Brain pericyte (primary cell): ENCODE data around the gene ASB15.
"Not testable (repeated sequence)": the region's sequence is repeated elsewhere in the genome, so short reads cannot be mapped to it uniquely, and the experiment has no call there.

Experiments
- DNase-seq: peaks from one replicate; pipeline ENCODE4 v3.0.0-alpha.2; 2012; ENCODE audit warnings: low read depth, low spot score

ASB15 gene

GRCh38 chr7:123601530-123601929, at the start of gene ASB15:
TSS of gene ASB15 (plus strand) at chr7:123601821. CDS start at chr7:123614503, 12,682 bp downstream.
- no peak for DNase-seq

- not testable (repeated sequence) for DNase-seq
Measured at GRCh38 chr7:123552134-123552533, 49.5 kb upstream of the ASB15 start.

DNA sequence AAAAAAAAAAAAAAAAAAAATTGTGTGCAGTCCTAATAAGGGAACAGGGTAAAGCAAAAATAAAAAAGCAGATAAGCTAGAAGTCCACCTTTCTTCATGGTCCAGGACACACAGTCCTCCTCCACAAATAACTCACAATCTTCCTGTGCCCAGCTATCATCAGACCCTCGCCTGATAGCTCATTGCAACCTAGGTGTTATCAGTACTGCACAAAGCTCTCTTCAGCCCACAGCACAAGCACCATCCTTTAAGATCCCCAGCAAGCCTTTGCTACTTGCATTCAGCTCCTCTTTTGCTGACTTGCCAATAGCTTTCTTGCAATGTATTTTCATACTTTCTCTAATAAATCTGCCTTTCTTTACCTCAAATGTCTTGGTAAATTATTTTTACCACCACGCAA, 49.0 kb upstream of the ASB15 start:
- DNase-seq: no peak

- no peak for DNase-seq
Measured at GRCh38 chr7:123553159-123553558, 48.5 kb upstream of the ASB15 start.

GRCh38 chr7:123555484-123555883, 46.1 kb upstream of the ASB15 start:
- DNase-seq: no peak

GRCh38 chr7:123557016-123557397, 44.6 kb upstream of the ASB15 start:
- no peak for DNase-seq

DNA sequence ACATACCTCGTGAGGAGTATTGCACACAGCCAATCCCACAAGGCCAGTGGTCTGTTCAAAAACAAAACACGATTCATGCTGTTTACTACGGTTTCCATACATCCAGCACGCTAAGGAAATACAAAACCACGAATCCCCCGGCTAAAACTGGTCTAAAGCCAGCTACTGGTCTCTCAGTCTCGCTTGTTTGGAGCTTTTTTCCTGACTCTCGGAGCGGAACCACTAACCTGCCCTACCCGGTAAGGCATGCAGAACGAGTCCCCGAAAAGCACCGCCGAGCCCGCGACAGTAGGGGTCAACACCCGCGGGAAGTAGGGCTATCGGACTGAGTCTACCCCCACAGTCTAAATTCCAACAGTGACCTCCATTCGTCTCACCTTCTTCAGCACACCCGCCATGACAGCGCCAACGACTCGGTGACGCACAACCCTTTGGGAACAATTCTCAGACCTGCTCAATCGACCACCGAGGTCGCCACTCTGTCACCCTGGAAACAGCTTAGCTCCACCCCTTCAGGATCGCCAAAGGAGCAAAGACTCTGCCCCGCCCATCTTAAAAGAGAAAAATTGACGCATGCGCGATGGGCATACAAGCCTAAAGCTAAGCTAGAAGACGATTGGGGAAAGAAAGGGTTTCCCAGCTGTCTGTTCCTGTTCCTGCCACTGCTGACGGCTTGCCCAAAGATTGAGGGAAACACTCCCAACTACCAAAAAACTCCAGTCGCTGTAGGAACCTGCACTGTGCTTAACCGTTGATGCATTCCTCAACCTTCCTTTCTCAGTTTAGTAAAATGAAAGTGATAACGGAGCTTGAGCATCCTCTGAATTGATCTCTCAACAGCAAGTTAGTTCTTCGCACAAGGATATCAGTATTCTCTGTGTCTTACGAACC, 44.0 kb upstream of the ASB15 start, which contains the start of gene NDUFA5:
Gene NDUFA5 (minus strand): TSS at position 421 of the 891 bp plus-strand sequence. CDS start 23 bp downstream, at position 398.
- peak; percentile 93 for DNase-seq

GRCh38 chr7:123558289-123558874, 43.2 kb upstream of the ASB15 start:
- DNase-seq: no peak

GRCh38 chr7:123562121-123562520, 39.5 kb upstream of the ASB15 start:
- DNase-seq: no peak

- DNase-seq: no peak
Measured at GRCh38 chr7:123569352-123570010, 32.1 kb upstream of the ASB15 start.

GRCh38 chr7:123570390-123571182, 31.0 kb upstream of the ASB15 start:
- peak; percentile 6 for DNase-seq

- DNase-seq: no peak
Measured at GRCh38 chr7:123571187-123571586, 30.4 kb upstream of the ASB15 start.

GRCh38 chr7:123571684-123572083, 29.9 kb upstream of the ASB15 start:
- peak; percentile 6 for DNase-seq

DNA sequence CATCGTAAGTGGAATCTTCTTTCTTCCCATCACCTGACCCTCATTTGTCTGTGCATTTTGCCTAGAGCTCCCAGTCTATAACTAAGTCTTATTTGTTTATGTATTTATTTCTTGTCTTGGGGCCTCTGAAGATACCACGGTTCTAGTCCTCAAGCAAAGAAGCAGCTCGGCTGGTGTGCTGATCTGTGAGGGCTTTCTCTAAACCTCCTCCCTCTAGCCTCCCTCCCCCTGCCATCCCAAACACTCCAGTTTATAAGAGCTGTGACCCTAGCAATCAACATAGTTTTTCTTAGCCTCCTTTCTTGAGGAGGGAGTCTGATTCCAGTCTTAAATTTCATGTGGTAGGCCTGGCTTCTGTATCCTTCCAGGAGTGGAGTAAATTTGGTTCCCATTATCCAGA, 28.3 kb upstream of the ASB15 start:
- DNase-seq: no peak

GRCh38 chr7:123573896-123574467, 27.6 kb upstream of the ASB15 start:
- no peak for DNase-seq

DNA sequence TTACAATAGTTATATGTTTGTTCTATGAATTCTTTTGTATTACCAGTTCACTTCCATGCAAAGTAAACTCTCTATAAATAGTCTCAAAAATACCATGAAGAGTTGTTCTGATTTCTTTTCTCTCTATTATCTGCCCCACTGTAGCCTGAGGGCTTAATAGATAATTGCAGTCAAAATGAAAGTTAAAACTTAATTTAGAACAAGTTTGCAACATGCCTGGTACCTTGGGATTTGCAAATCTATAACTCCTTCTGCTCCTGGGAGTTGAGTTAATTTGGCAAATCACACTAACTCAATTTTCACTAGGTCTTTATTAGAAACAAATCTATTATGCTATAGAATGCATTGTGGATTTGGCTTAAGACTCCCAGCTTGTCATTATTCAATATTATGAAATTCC, 22.2 kb upstream of the ASB15 start:
- no peak for DNase-seq

DNA sequence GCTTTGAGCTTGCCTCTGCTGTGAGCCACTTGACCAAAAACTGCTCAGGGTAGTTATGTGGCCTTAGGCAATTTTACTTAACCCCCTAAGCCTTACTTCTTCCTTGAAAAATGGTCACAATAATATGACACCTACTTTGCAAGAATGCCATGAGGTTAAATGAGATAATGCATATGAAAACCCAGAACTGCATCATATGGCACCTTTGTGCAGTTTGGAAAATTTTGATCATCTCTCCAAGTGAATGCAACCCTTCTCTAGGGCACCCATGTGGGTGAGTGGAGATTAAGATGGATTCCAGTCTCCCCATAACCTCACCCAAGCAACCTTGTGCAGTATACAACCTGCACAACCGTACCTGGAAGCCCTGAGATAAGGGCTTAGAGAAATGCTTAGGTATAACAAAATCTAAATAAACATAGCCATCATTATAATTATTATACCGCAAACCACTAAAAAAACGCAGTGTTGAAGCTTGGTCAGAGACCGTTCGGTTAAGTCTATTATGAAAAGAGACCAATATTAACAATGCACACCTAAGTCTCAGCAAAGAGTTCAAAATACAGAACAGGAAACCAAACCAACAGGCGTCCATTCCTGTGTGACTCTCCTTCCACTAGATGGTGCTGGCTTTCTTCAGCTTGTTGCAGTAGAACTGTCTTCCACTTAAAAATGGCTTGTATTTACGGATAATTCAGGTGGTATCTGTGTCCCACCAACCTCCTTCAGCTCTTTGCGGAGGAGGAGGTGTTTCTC, 21.0 kb upstream of the ASB15 start:
- DNase-seq: peak; percentile 8

GRCh38 chr7:123581162-123581459, 20.5 kb upstream of the ASB15 start:
- DNase-seq: no peak

GRCh38 chr7:123583821-123584220, 17.8 kb upstream of the ASB15 start:
- DNase-seq: no peak

- DNase-seq: no peak
Measured at GRCh38 chr7:123588376-123588775, 13.2 kb upstream of the ASB15 start.

GRCh38 chr7:123594813-123595241, 6.8 kb upstream of the ASB15 start:
- no peak for DNase-seq
